ENCODE data around the gene EPHA3.

DNA sequence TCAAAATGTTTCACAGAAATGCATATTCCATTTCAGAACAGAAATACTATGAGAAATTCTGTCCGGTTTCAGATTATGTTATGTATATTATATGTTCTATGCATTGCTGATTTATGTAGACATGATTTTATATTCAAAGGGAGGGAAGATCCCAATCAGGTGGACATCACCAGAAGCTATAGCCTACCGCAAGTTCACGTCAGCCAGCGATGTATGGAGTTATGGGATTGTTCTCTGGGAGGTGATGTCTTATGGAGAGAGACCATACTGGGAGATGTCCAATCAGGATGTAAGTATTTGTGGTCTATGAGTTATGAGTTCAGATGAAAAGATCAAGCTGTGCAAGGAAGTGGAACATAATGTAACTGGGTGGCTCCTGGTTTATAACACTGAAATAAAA is 341.7 kb downstream of the EPHA3 start:
- no peak for TF ChIP-seq ZNF302 (CRISPR knock-in tag; IDR thresholded peaks at IDR 0.05)
- TF ChIP-seq E2F6 (IDR thresholded peaks at IDR 0.05; ENCODE audit: borderline replicate concordance, low read depth): no peak
- TF ChIP-seq CTCF (IDR thresholded peaks at IDR 0.05): no peak

Measured in A549 (cell line).